GM12874 (cell line): ENCODE measurements around the gene MRPL37.

Source experiments
- TF ChIP-seq, protein P1 (sequence below): IDR thresholded peaks from 2 replicates; pipeline ENCODE4 v1.5.1; 2011; ENCODE audit warnings: low read depth, mild to moderate bottlenecking, control low read depth, low read length, moderate library complexity; ENCODE audit not compliant: insufficient read depth

Gene MRPL37

GRCh38 chr1:54255026-54255702 lies 55.2 kb downstream of the MRPL37 start:
- TF ChIP-seq, protein P1, sequence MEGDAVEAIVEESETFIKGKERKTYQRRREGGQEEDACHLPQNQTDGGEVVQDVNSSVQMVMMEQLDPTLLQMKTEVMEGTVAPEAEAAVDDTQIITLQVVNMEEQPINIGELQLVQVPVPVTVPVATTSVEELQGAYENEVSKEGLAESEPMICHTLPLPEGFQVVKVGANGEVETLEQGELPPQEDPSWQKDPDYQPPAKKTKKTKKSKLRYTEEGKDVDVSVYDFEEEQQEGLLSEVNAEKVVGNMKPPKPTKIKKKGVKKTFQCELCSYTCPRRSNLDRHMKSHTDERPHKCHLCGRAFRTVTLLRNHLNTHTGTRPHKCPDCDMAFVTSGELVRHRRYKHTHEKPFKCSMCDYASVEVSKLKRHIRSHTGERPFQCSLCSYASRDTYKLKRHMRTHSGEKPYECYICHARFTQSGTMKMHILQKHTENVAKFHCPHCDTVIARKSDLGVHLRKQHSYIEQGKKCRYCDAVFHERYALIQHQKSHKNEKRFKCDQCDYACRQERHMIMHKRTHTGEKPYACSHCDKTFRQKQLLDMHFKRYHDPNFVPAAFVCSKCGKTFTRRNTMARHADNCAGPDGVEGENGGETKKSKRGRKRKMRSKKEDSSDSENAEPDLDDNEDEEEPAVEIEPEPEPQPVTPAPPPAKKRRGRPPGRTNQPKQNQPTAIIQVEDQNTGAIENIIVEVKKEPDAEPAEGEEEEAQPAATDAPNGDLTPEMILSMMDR = no peak

DNA sequence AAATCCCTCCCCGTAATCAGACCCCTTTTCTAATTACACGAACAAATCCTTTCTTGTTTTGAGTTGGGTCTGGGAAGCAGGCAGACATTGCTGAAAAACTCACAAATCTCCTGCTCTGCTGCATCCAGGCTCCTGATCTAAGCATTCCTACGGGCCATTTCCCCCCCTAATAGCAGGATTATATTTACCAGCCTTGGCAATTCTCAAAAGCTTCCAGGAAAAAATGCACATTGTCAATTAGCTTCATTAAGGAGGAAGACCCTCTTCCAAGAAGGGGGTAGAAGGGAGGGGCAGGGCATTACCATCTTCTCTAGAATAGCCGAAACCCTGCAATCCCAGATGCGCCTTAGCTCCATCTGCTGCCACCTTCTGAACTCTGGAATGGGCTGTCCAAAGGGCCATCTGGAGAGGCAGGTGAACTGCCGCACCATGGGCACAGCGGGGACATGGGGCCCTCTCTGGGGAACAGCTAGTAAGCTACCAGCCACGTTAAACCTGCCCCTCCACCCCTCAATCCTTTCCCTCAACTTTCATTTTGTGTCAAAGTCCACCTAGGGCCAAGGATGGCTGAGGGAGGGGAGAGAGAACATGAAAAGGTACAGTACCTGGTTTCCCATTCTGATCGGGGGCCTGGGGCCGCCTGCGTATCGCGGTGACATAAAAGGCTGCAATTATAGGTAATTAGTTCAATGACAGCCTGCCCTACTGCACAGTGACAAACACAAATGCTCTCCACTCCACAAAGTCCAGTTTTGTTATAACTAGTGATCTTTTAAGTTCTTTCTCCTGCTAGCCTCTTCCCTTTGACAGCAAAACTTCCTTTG lies 56.8 kb downstream of the MRPL37 start:
- TF ChIP-seq, protein P1 = no peak

DNA sequence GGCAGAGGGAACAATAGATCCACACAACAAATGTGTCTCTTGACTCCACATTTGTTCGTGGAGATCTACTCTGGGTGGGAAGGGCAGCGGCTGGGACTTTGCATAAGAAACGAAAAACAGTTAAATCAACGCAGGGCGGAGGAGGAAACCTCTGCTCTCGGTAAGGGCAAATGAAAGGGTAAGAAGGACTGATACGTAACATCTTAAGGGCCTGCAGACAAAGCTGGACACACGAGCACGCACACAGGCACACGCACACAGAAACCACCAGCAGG lies 57.3 kb downstream of the MRPL37 start:
- TF ChIP-seq, protein P1 = no peak

GRCh38 chr1:54257876-54258275 lies 57.9 kb downstream of the MRPL37 start:
- TF ChIP-seq, protein P1 = no peak

DNA sequence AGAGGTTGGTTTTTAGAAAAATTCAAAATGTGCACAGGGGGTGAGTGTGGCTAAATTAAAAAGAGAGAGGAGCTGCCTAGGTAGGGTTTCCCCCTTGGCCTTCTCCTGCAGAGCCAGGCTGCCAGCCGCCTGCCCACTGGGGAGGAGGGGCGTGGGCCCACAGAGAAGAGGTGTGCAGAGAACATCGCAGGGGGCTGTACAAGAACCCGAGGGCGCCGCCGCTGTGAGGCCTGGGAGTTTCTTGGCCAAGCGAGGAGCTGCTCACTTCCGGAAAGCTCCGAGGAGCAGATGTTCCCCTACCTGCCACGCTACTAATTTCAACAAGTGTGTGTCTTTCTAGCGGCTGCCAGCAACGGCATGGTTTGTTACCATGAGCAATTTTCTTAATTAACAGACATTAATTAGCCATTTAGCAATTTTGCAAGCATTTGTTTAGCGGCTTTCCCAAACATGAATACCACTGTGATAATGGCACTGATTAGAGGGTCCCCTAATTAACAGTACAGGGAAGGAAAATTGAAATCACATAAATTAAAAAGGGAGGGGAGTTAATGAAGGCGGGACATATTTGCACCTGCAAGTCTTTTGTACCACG lies 59.7 kb downstream of the MRPL37 start:
- TF ChIP-seq, protein P1 = no peak

GRCh38 chr1:54260810-54261209 lies 60.8 kb downstream of the MRPL37 start:
- TF ChIP-seq, protein P1 = no peak

GRCh38 chr1:54262244-54262643 lies 62.3 kb downstream of the MRPL37 start:
- TF ChIP-seq, protein P1 = no peak
